GM12864 (cell line): ENCODE data around the gene PC.

Experiments used
- DNase-seq: peaks from one replicate; pipeline ENCODE4 v3.0.0-alpha.2; 2011; ENCODE audit warnings: low read depth
- H3K4me3 ChIP-seq: 2 replicates; pipeline ENCODE4 v1.5.1; 2011; ENCODE audit warnings: mild to moderate bottlenecking, low read depth, low read length, control low read depth
- TF ChIP-seq, protein P1 (sequence below): IDR thresholded peaks from 2 replicates; pipeline ENCODE4 v1.5.1; 2011; ENCODE audit warnings: low read depth, mild to moderate bottlenecking, moderate library complexity, low read length, control low read depth, inconsistent platforms; ENCODE audit errors: missing control alignments

The PC gene

DNA sequence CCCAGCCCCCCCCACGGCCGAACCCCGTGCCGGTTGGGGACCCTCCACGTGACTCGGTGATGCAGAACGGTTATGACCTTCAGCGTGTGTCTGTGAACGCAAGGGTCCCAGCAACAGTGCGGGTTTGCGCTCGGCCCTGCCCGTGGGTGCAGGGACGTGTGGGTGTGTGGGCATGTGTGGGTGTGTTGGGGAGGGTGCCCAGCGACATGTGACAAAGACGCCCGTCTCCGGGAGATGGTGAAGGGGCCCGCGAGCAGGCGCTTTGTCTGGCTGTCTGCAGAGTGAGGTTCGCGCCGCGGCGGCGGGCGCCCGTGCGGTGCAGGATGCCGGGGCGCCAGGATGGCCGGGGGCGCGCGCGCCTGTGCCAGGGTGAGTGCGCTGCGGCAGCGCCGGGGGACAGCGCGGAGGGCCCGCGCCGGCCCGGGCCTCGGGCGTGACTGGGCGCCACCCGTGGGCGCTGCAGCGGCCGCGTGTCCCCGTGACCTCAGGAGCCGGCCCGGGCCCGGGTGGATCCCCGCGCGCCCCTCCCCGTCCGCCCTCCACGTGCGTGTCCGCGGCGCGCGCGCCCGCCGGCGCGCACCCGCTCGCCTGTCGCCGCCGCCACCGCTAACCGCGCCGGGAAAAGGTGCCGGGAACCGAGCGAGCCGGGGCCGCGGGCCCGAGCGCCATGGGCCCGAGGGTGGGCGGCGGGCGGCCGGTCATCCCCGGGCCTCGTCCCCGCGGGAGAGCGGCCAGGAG, 101.5 kb downstream of the PC start, which contains the start of gene LRFN4:
Gene LRFN4 (plus strand): TSS at position 569 of the 738 bp plus-strand sequence. CDS start 681 bp downstream, outside the sequence.
- peak; percentile 15 for DNase-seq
- TF ChIP-seq, protein P1, sequence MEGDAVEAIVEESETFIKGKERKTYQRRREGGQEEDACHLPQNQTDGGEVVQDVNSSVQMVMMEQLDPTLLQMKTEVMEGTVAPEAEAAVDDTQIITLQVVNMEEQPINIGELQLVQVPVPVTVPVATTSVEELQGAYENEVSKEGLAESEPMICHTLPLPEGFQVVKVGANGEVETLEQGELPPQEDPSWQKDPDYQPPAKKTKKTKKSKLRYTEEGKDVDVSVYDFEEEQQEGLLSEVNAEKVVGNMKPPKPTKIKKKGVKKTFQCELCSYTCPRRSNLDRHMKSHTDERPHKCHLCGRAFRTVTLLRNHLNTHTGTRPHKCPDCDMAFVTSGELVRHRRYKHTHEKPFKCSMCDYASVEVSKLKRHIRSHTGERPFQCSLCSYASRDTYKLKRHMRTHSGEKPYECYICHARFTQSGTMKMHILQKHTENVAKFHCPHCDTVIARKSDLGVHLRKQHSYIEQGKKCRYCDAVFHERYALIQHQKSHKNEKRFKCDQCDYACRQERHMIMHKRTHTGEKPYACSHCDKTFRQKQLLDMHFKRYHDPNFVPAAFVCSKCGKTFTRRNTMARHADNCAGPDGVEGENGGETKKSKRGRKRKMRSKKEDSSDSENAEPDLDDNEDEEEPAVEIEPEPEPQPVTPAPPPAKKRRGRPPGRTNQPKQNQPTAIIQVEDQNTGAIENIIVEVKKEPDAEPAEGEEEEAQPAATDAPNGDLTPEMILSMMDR, result no peak
- peak within 1 kb of the TSS; percentile 91 for H3K4me3 ChIP-seq

DNA sequence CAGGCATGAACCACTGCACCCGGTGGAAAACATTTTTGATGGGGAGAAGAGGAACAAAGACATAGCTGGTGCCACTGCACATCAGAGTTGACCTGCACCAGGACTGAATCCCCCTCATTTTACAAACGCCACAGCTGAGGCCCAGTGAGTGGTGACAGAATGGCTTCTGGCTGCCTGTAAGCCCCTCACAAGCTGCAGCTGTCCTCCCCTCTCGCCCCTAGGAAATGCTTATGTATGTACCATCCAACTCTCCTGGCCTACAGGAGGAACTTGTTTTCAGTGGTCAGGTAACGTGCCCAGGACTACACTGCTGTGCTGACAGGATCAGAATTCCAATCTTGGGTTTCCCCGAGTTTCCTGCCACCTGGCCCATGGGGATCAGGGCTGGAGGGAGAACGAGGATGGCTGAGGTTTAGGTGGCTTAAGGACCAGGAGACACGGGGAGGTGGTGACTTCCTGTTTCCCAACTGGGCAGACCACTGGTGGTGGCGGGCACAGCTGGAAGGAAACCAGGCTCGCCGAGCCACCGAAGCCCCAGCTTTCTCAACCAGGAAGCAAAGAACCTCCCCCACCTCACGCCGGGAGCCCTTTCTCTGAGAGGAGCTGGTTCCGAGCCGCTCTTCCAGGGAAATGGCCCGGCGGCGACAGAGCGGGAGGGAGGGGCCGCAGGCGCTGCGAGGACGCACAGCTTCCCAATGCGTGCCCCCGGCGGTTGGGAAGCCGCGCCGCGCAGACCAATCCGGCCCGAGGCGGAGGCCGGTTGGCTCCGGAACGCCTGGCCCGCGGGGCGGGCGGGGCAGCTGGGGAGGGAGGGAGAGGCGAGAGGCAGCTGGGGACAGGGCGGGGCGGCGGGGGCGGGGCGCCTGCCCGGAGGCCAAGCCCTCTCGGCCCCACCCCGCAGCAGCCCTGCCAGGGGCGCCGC, 102.3 kb downstream of the PC start:
- TF ChIP-seq, protein P1, result no peak
- H3K4me3 ChIP-seq, result peak overlapping the region; percentile 91
- DNase-seq, result peak; percentile 54

GRCh38 chr11:66854729-66855211, 103.4 kb downstream of the PC start:
- no peak overlapping the region for H3K4me3 ChIP-seq
- no peak for DNase-seq
- TF ChIP-seq, protein P1, result no peak

- DNase-seq, result no peak
- TF ChIP-seq, protein P1, result no peak
- H3K4me3 ChIP-seq, result no peak overlapping the region
Measured at GRCh38 chr11:66854231-66854661, 103.9 kb downstream of the PC start.

DNA sequence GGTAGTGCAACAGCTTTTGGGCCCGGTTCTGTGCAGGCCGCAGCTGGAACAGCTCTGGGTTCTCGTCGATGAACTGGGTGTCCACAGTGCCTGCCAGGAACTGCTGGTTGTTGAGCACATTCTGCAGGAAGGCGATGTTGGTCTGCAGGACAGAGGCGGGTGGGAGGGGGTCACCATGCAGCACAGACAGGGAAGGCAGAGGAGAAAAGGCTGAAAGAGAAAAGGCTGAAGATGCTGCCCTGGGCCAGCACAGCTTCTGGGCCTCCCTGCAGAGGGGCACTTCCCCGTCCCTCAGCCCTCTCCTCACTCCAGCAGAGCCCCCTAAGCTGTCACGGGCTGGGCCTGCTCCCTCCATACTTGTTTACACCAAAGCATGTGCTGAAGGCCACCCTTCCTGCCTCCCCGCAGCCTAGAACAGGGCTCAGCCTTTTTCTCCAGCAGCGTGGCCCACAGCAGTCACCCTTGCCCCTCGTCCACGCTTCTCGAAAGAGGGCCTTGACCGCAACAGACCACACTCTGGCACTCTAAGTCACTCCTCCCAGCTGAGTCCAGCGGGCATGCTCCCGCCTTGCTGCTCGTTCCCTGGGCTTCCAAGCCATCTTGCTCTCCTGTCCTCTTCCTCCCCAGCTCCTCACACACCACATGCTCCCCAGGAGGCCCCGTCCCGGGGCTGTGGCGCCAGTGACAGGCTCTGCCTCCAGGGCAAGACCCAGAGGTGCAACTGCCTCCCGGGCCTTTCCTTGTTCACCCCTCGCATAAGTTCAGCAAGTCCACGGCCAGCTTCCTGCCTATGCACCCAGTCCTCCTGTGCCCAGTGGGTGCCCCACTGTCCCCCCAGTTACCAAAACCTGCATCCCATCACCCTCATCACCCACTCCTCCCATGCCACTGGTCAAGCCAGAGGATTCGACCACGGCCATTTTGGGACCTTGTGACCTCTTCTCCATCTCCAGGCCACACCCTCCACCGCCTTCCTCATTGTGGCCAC, 104.6 kb downstream of the PC start:
- TF ChIP-seq, protein P1, result no peak
- no peak for DNase-seq
- no peak overlapping the region for H3K4me3 ChIP-seq

GRCh38 chr11:66852466-66853241, 105.5 kb downstream of the PC start:
- H3K4me3 ChIP-seq, result no peak overlapping the region
- TF ChIP-seq, protein P1, result no peak
- DNase-seq, result no peak
